MCF 10A (cell line): Measurements from ENCODE around the gene RASGEF1C. TPM values are rescaled to one million over a fixed set of nuclear protein-coding genes. Genes with fewer than 3 reads are reported as not detected.

Experiments used
- BruUV-seq: library from RNA; stranded (reverse); fragments of 400-500 nt; replicated peaks from 2 replicates; lab custom pipeline; 2021; lab: Mats Ljungman, UMichigan
- CTCF ChIA-PET: fragments of 300-600 bp; sonication (Branson Sonifier 250); formaldehyde crosslinking; extraction: SDS; loops from one replicate; lab custom pipeline; 2021; ENCODE audit warnings: antibody characterized with exemption, inconsistent platforms; lab: Yijun Ruan, JAX
- POLR2A ChIA-PET: fragments of 300-600, 350-650 bp; sonication (Branson Sonifier 250); formaldehyde crosslinking; extraction: SDS; loops from one replicate; lab custom pipeline; 2020; ENCODE audit warnings: antibody characterized with exemption, inconsistent platforms; lab: Yijun Ruan, JAX
- DNase-seq: peaks from one replicate; pipeline ENCODE4 v3.0.0-alpha.2; 2018; ENCODE audit not compliant: unreplicated experiment
- H3K27ac Mint-ChIP-seq: one replicate; pipeline ENCODE4 v1.8.0; 2022; ENCODE audit warnings: mild to moderate bottlenecking, low read depth, mixed read lengths; ENCODE audit not compliant: unreplicated experiment
- H3K27me3 Mint-ChIP-seq: one replicate; pipeline ENCODE4 v1.8.0; 2022; ENCODE audit warnings: mixed read lengths; ENCODE audit not compliant: insufficient read depth, unreplicated experiment
- H3K36me3 Mint-ChIP-seq: one replicate; pipeline ENCODE4 v1.8.0; 2022; ENCODE audit warnings: mild to moderate bottlenecking, moderate library complexity, mixed read lengths; ENCODE audit not compliant: insufficient read depth, unreplicated experiment
- H3K4me1 Mint-ChIP-seq: one replicate; pipeline ENCODE4 v1.8.0; 2022; ENCODE audit warnings: mixed read lengths; ENCODE audit not compliant: insufficient read depth, unreplicated experiment
- H3K4me3 Mint-ChIP-seq: one replicate; pipeline ENCODE4 v1.8.0; 2022; ENCODE audit warnings: mild to moderate bottlenecking, moderate library complexity, mixed read lengths; ENCODE audit not compliant: unreplicated experiment
- H3K9me3 Mint-ChIP-seq: one replicate; pipeline ENCODE4 v1.8.0; 2022; ENCODE audit warnings: mixed read lengths; ENCODE audit not compliant: unreplicated experiment
- CTCF ChIP-seq: fragments of 200-600 bp; IDR thresholded peaks from one replicate; pipeline ENCODE4 v1.8.0; 2022; ENCODE audit warnings: antibody characterized with exemption, mild to moderate bottlenecking; ENCODE audit not compliant: unreplicated experiment
- intact Hi-C: fragments of 100-400 bp; cut with micrococcal nuclease; formaldehyde crosslinking; loops from 2 replicates; pipeline ENCODE4 v1.14.1; 2022
- total RNA-seq: library from RNA; stranded (reverse); gene quantifications from 2 replicates; pipeline ENCODE4 v1.2.3, GENCODE V29; 2022

RASGEF1C gene
- total RNA-seq, 1 experiment from 2014 or later = not detected

GRCh38 chr5:180137401-180138213, 71.4 kb downstream of the RASGEF1C start:
- ChIA-PET POLR2A (no interaction called here), CTCF (interaction anchor here (0.6 to 1.1 kb wide), 2 partner anchors 10 to 77 kb away, joined by 3 read pairs; no protein-coding TSS in a partner anchor)
- no TSS peak for BruUV-seq
- intact Hi-C loops = no loop called here
- no peak for TF ChIP-seq CTCF
- no peak overlapping the region for H3K4me3 Mint-ChIP-seq
- H3K4me1 Mint-ChIP-seq = peaks cover 9% of the 10 kb centered on the region
- no peak for DNase-seq
- no peak overlapping the region for H3K27ac Mint-ChIP-seq
- H3K36me3 Mint-ChIP-seq = peaks cover 7% of the 10 kb centered on the region
- peaks cover 38% of the 10 kb centered on the region for H3K27me3 Mint-ChIP-seq
- H3K9me3 Mint-ChIP-seq = no peaks in the 10 kb centered on the region

- no peak overlapping the region for H3K27ac Mint-ChIP-seq
- POLR2A ChIA-PET = no interaction called here
- peaks cover 7% of the 10 kb centered on the region for H3K36me3 Mint-ChIP-seq
- no peak for TF ChIP-seq CTCF
- H3K9me3 Mint-ChIP-seq = no peaks in the 10 kb centered on the region
- BruUV-seq = no TSS peak
- peaks cover 35% of the 10 kb centered on the region for H3K27me3 Mint-ChIP-seq
- CTCF ChIA-PET = no interaction called here
- intact Hi-C loops = no loop called here
- no peak overlapping the region for H3K4me3 Mint-ChIP-seq
- peaks cover 9% of the 10 kb centered on the region for H3K4me1 Mint-ChIP-seq
- no peak for DNase-seq
Observed at GRCh38 chr5:180136630-180137381, 72.2 kb downstream of the RASGEF1C start.

GRCh38 chr5:180135967-180136629, 72.9 kb downstream of the RASGEF1C start:
- intact Hi-C loops = no loop called here
- no peak overlapping the region for H3K4me3 Mint-ChIP-seq
- no peak for DNase-seq
- BruUV-seq = no TSS peak
- peaks cover 7% of the 10 kb centered on the region for H3K36me3 Mint-ChIP-seq
- no peak for TF ChIP-seq CTCF
- no peak overlapping the region for H3K27ac Mint-ChIP-seq
- H3K27me3 Mint-ChIP-seq = peaks cover 28% of the 10 kb centered on the region
- H3K9me3 Mint-ChIP-seq = no peaks in the 10 kb centered on the region
- peaks cover 9% of the 10 kb centered on the region for H3K4me1 Mint-ChIP-seq
- ChIA-PET POLR2A (interaction anchor here (0.7 kb wide), 1 partner anchor 19 kb away, joined by 3 read pairs; no protein-coding TSS in a partner anchor), CTCF (interaction anchor here (0.6 to 1.2 kb wide), 2 partner anchors 9 to 15 kb away, joined by 3 to 5 read pairs; no protein-coding TSS in a partner anchor)
